ENCODE results near the gene SMURF1. TPM values are rescaled to one million over a fixed set of nuclear protein-coding genes. Genes with fewer than 3 reads are reported as not detected.

Gene SMURF1
- total RNA-seq, 1 donor from 2014 or later: 24.5 TPM

DNA sequence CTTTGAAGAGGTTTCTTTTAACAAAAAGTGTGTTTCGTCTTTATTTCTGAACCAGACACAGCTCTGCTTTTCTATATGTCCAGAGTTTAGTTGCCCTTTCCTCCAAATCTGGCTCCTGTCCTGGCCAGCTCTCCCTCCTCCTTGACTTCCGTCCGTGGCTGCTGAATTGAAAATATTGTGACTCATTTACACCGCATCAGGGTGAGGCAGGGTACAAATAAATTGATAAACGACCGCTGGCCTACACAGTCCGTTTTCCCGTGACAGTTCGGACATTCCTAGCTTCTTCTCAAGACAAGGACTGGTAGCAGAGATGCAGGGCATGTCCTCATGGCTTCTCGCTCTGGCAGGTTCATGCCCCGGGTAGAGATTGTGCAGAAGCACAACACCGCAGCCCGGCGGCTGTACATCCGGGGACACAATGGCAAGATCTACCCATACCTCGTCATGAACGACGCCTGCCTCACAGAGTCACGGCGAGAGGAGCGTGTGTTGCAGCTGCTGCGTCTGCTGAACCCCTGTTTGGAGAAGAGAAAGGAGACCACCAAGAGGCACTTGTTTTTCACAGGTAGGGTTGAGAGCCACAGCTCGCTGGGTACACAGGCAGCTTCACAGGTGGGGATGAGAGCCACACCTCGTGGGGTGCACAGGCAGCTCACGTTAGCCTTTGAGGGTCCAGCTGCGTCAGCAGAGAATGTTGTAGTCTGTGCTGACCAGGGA, 139.0 kb downstream of the SMURF1 start:
- no peak overlapping the region for H3K4me3 Mint-ChIP-seq
- H3K36me3 Mint-ChIP-seq (ENCODE audit: low read depth): peaks cover 13% of the 10 kb centered on the region
- DNase-seq (ENCODE audit: low read depth, low spot score): no peak
- H3K9me3 Mint-ChIP-seq: no peaks in the 10 kb centered on the region
- H3K27ac Mint-ChIP-seq (ENCODE audit: unreplicated experiment): no peak overlapping the region
- H3K27me3 Mint-ChIP-seq (ENCODE audit: low read depth): no peaks in the 10 kb centered on the region
- TF ChIP-seq, protein P1, sequence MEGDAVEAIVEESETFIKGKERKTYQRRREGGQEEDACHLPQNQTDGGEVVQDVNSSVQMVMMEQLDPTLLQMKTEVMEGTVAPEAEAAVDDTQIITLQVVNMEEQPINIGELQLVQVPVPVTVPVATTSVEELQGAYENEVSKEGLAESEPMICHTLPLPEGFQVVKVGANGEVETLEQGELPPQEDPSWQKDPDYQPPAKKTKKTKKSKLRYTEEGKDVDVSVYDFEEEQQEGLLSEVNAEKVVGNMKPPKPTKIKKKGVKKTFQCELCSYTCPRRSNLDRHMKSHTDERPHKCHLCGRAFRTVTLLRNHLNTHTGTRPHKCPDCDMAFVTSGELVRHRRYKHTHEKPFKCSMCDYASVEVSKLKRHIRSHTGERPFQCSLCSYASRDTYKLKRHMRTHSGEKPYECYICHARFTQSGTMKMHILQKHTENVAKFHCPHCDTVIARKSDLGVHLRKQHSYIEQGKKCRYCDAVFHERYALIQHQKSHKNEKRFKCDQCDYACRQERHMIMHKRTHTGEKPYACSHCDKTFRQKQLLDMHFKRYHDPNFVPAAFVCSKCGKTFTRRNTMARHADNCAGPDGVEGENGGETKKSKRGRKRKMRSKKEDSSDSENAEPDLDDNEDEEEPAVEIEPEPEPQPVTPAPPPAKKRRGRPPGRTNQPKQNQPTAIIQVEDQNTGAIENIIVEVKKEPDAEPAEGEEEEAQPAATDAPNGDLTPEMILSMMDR (conservative IDR thresholded peaks at IDR 0.05): no peak
- H3K4me1 Mint-ChIP-seq: no peaks in the 10 kb centered on the region

DNA sequence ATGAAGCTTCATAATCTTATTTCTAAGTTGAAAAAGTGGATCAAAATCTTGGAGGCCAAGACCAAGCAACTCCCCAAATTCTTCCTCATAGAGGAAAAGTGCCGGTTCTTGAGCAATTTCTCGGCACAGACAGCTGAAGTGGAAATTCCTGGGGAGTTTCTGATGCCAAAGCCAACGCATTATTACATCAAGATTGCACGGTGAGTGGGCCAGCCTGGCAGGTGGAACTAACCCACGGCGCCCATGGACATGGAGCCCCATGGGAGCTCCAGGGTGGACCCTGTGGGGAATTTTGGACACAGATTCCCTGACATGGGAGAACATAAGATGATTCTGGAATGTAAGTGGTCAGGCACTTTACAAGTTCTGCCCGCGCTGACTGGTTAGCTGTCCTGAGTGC, 139.7 kb downstream of the SMURF1 start:
- H3K9me3 Mint-ChIP-seq: no peaks in the 10 kb centered on the region
- no peak overlapping the region for H3K4me3 Mint-ChIP-seq
- H3K4me1 Mint-ChIP-seq: no peaks in the 10 kb centered on the region
- no peak for DNase-seq (ENCODE audit: low read depth, low spot score)
- H3K27me3 Mint-ChIP-seq (ENCODE audit: low read depth): no peaks in the 10 kb centered on the region
- TF ChIP-seq, protein P1 (conservative IDR thresholded peaks at IDR 0.05): no peak
- H3K36me3 Mint-ChIP-seq (ENCODE audit: low read depth): peaks cover 13% of the 10 kb centered on the region
- no peak overlapping the region for H3K27ac Mint-ChIP-seq (ENCODE audit: unreplicated experiment)

DNA sequence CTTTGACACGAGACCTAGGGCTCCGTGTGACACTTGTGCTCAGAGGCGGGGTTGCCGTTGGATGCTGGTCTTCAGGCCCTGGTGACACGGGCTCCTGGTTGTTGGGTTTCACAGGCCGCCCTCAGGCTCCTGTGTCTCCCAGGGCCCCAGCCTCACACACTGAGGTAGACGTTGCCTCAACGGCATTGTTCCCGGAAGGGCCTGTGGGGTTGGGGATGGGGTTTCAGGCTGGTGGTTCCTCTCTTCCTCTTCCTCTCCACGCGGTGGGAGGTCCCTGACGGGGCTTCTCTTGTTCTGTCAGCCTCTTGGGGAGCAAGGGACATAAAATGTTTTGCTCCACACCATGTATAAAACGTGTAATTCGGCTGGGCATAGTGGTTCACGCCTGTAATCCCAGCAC, 140.5 kb downstream of the SMURF1 start:
- TF ChIP-seq, protein P1 (conservative IDR thresholded peaks at IDR 0.05): no peak
- DNase-seq (ENCODE audit: low read depth, low spot score): no peak
- no peaks in the 10 kb centered on the region for H3K4me1 Mint-ChIP-seq
- peaks cover 13% of the 10 kb centered on the region for H3K36me3 Mint-ChIP-seq (ENCODE audit: low read depth)
- H3K27me3 Mint-ChIP-seq (ENCODE audit: low read depth): no peaks in the 10 kb centered on the region
- no peak overlapping the region for H3K4me3 Mint-ChIP-seq
- no peaks in the 10 kb centered on the region for H3K9me3 Mint-ChIP-seq
- no peak overlapping the region for H3K27ac Mint-ChIP-seq (ENCODE audit: unreplicated experiment)

DNA sequence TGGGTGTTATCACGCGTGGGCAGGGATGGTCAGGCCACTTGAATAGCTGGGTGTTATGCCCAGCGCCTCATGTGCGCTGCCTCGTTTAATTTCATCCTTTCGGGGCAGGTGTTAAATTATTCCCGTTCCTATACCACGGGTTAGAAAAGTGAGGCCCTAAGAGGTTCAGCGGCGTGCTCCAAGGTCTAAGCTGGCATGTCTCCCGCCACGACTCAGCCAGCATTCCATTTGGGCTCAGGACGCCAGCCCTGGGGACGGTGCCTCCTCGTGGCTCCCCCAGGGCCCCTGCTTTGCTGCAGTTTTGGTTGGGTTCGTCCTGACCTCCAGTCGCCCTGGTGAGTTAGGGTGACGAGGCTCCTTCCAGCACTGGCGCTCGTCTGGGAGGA, 141.1 kb downstream of the SMURF1 start:
- no peaks in the 10 kb centered on the region for H3K9me3 Mint-ChIP-seq

DNA sequence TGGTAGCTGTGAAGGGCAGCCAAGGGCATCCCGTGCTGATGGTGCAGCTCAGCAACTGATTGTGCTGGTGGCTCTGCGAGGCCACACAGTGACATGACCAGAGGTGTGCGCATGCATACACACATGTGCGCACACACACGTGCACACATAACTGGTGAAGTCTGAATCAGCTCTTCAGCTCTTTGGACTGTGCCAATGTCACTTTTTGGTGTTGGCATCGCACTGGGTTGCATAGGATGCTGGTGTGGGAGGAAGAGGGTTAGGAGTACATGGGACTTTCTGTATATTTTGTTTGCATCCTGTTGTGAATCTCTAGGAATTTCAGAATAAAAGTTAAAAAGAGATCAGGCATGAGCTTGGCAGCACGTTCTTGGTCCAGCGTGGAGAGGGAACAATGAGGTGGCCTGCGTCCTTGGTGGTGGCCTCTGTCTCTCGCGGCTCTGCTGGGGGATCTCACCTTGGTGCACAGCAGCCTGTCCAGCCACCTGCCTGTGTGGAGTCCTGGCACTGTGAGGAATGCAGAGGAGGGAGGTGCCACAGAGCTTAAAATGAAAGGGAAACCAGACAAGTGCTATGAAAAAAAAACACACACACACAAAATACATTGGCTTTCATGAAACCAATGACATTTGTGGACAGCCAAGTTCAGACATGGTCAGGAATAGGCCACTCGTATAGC, 141.6 kb downstream of the SMURF1 start:
- Mint-ChIP-seq H3K4me3 (no peak overlapping the region), H3K36me3 (ENCODE audit: low read depth) (peaks cover 13% of the 10 kb centered on the region), H3K27ac (ENCODE audit: unreplicated experiment) (peak overlapping the region; percentile 36), H3K9me3 (no peaks in the 10 kb centered on the region), H3K4me1 (no peaks in the 10 kb centered on the region), H3K27me3 (ENCODE audit: low read depth) (no peaks in the 10 kb centered on the region)
- no peak for DNase-seq (ENCODE audit: low read depth, low spot score)
- TF ChIP-seq, protein P1 (conservative IDR thresholded peaks at IDR 0.05): no peak

More for the DNA sequence above, 141.1 kb downstream of the SMURF1 start:
- DNase-seq (ENCODE audit: low read depth, low spot score): no peak
- H3K4me3 Mint-ChIP-seq: no peak overlapping the region
- TF ChIP-seq, protein P1 (conservative IDR thresholded peaks at IDR 0.05): no peak
- H3K27ac Mint-ChIP-seq (ENCODE audit: unreplicated experiment): no peak overlapping the region
- peaks cover 13% of the 10 kb centered on the region for H3K36me3 Mint-ChIP-seq (ENCODE audit: low read depth)
- no peaks in the 10 kb centered on the region for H3K27me3 Mint-ChIP-seq (ENCODE audit: low read depth)
- no peaks in the 10 kb centered on the region for H3K4me1 Mint-ChIP-seq

Data from neural crest cell (in vitro differentiated cells).